ENCODE results near the gene LMF2.

LMF2 gene

DNA sequence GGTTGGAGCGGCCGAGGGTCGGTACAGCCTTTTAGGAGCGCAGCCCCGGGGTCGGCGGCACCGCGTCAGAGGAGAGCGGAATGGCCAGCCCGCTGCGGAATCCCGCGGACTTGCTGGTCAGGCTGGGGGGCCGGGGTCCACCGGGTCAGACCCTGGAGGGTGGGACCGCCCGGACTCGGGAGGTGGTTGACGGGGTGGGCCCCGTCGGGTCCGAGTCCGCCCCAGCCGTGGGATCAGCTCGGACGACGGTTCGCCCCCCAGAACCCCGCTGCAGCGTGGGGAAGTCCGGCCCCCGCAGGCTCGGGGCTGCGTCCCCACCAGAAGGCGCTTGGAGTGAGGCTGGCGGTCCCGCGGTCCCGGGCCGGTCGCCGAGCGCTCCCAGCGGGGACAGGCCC is 26.5 kb downstream of the LMF2 start:
- no peak for DNase-seq

- no peak for DNase-seq
Observed at GRCh38 chr22:50479721-50480120, 27.8 kb downstream of the LMF2 start.

DNA sequence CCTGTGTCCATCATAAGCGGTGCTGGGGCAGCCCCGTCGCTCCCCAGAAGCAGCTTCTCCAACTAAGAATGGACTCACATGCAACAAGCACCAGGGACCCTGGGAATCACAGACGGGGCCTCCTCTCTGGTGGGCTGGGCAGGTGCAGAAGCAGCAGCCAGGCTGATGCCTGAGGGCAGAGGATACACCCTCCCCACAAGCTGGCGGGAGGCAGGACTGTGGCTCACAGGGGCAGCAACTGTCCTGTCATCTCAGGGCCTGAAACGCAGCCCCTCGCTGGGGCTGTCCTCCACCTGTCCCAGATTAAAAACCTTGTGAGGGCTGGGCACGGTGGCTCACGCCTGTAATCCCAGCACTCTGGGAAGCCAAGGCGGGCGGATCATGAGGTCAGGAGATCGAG is 29.6 kb downstream of the LMF2 start:
- no peak for DNase-seq

- DNase-seq, result no peak
Observed at GRCh38 chr22:50476868-50477267, 30.6 kb downstream of the LMF2 start.

DNA sequence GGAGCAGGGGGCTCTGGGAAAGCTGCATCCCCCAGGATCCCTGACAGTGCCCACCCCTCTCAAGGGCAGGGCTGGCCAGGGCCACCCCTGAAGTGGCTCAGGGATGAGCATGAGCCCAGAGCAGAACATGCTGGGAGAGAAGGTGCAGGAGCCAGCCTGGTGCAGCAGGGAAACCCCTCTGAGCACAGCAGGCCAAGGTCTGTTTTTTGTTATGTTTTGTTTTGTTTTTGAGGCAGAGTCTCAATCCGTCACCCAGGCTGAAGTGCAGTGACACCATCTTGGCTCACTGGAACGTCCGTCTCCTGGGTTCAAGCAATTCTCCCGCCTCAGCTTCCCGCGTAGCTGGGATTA is 31.9 kb downstream of the LMF2 start:
- DNase-seq, result no peak

GRCh38 chr22:50474710-50475651 is 32.5 kb downstream of the LMF2 start, which contains the start of gene SBF1:
SBF1 (minus strand) TSS chr22:50475035; CDS start chr22:50474840, 195 bp downstream.
- DNase-seq, result peak; percentile 74

GRCh38 chr22:50473855-50474671 is 33.4 kb downstream of the LMF2 start:
- no peak for DNase-seq

- DNase-seq, result no peak
Observed at GRCh38 chr22:50473088-50473487, 34.4 kb downstream of the LMF2 start.

DNA sequence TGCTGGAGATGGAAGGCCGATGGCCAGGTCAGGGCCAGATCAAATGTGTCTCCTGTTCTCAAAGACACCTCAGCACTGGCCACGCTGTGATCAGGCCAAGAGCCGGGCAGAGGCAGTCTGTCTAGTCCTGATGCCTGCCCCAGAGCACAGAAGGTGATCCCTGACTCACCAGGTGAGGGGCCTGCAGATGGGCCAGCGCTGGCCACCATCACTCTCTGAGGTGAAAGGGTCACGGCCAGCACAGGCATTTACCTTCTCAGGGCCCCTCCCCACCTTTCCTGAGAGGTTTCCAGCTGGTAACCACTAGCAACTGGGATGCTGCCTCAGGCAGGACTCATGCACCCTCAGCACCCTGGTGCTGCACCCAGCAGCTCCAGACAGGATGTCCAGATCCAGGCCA is 35.5 kb downstream of the LMF2 start:
- DNase-seq, result no peak

DNA sequence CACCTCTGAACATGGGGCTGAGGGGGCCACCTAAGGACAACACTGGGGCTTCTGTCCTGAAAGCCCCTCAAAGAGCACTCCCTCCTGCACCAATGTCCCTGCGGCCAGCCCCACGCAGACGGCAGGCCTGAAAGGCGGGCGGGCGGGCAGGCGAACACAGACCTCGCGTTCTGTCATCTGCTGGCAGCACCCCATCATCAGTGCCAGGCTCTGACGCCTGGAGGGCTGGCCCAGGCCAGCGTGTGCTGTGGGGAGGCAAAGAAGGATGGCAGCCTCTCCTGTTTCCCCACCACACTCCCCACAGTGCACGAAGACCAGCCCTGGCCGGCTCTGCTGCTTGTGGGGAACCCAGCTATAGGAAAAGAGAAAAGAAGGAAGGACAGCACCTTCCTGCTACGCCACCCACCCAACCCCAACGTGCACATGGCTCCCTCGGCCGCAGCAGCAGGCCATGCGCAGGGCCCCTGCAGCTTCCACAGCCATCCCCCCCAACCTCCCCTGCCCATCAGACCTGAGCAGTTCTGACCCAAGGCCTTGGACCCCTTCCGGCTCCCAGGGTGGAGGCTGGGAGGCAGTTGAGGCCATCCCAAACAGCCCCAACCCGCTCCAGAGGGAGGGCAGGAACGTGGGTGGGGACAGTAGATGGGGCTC is 36.2 kb downstream of the LMF2 start:
- no peak for DNase-seq

DNA sequence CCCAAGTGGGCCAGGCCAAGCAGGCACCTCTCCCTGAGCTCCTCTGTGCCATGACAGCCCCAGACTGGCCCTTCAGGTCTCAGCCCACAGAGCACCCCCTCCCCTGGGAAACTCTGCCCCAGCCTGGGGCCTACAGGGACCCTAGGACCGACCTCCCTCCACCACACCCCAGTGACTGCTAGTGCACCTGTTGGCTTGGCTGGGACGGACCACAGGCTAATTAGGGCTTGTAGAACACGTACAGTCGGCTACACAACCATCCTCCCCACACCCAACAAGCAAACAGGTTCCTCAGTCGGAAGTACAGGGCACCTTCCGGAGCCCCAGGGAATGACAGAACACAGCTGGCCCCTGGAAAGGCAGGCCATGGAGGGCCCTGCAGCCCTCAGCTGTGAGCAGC is 37.0 kb downstream of the LMF2 start:
- no peak for DNase-seq

DNA sequence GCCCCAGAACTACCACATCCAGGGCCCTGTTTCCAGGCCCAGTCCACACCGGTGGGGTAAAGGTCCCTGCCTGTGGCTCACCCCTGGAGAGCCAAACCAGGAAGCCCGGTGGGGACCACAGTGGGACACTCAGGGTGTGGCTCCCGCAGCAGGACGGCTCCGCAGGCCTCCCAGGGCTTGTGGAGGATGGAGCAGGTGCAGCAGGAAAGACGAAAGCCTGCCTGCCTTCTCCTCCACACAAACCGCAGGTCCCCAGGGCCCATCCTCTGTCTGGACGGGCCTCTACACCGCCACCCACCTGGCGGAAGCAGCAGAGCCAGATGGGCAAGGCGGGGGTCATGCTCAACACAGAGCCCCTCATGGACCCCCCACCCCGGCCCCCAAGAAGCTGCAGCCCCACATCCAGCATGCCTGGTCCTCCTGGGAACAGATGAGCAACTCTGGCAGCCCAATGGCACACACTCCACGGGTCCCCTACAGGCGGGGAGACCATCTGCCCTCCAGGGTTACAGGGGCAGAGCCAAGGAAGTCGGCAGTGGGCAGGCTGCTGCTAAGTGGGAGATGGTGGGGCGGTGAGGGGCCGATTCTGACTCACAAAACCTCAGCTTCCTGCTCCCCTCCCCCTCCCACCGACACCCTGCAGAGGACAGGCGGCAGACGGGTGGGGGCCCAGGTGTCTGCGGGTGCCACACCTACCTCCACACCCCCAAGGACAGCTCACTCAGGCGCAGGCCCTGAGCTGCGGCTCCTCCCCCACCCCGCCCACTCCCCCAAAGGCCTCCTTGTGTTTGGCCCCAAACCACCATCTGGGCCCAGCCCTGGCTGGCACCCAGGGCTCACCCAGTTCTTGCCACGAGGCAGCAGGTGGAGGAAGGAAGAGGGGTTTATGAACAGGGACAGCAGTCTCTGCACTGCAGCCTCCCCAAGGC is 37.9 kb downstream of the LMF2 start:
- DNase-seq, result peak; percentile 47

DNA sequence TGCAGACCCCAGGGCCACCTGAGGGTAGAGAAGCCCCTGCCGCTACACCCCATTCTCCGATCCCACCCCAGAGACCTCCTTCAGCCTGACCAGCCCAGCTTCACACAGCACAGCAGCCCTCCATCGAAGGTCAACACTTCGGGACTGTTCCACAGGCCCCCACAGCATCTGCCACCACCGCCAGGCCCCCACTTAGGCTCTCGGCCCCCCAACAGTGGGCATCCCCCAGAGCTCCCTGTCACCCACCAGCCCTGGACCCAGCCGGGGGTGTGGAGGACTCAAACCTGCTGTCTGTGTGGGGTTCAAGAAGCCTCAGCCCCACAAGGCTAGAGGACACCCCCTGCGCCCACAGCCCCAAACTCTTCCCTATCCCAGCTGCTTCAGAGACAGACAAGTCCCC is 38.9 kb downstream of the LMF2 start:
- DNase-seq, result no peak

DNA sequence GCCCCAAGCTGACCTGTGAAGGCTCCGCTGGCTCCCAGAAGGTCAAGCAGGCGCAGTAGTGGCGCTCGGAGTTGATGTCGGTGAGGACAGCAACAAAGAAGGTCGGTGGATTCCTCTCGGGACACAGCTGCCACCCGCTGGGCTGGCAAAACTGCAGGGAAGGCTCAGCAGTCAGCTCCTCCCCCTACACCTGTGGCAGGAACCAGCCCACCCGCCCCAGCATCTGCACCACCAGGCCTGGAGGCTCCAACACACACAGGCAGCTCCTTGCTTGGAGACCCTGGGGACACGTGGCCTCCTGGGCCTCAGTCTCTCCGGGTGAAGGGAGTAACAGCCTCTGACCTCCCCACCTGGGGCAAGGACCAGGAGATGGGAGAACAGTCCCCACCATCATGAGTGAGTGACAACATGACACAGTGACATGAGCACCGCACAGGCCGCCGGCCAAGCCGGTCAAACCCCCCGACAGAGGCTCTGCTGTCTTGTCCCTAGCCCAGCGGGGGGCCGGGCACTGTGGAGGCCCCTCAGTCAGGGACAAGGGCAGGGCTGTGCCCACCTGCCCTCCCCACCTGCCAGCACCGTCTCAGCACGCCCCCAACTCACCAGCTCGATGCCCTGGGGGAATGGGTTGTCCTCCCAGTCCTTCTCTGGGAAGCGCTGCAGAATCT is 39.6 kb downstream of the LMF2 start:
- DNase-seq, result no peak

- no peak for DNase-seq
Observed at GRCh38 chr22:50467341-50467740, 40.2 kb downstream of the LMF2 start.

- DNase-seq, result no peak
Observed at GRCh38 chr22:50465066-50465930, 42.2 kb downstream of the LMF2 start.

DNA sequence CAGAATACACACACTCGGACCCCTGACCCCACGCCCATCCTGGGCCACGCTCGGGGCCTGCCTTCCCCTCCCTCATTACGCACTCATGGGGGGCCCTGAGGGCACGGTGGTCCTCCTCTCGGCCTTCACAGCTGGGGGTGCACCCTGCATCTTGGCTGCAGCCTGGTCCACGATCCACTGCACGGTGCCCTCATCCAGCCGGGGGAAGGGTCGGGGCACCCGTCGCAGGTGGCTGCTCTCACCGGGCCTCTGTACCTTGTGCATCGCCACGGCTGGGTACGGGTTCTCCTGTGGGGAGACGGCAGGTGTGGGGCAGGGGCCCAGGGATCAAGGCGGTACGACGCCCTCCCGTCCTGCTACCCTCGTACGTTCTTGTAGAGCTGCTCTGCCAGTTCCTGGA is 43.1 kb downstream of the LMF2 start:
- DNase-seq, result no peak

- no peak for DNase-seq
Observed at GRCh38 chr22:50463188-50463900, 44.2 kb downstream of the LMF2 start.

DNA sequence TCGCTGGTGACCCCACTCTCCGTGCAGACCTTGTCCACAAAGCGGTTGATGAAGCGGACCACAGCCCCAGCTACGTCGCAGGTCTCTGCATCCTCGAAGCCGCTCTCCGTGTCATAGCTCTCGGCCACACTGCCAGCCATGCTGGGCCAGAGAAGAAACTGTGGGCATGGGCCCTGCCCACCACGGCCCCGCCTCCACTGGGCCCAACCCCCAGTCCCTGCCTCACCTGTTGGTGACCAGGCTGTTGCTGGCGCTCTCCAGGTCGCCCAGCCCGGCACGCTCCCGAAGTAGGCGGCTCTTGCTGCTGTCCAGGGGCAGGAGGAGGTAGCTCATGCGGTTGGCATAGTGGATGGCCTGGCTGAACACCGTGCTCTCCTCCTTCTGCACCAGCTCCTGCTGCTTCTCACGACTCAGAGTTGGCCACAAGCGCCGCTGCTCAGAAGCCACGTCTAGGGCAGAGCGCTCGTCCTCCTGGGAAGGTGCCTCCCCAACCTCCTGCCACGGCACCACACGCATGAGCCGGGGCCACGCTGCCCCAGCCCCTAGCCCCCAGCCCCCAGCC is 45.4 kb downstream of the LMF2 start:
- no peak for DNase-seq

- no peak for DNase-seq
Observed at GRCh38 chr22:50461536-50461935, 46.0 kb downstream of the LMF2 start.

Data from NCI-H510A (cell line).